MM.1S (cell line): Measurements from ENCODE around the gene DNM1L.

Experiments used
- DNase-seq: peaks from one replicate; pipeline ENCODE4 v3.0.0-alpha.2; 2015
- H2AFZ ChIP-seq: fragments of 300-600 bp; sonication (generic); 2 replicates; pipeline ENCODE4 v1.6.0; 2016; ENCODE audit warnings: antibody characterized with exemption, low read length
- H3F3A ChIP-seq: fragments of 300-600 bp; sonication (generic); 2 replicates; pipeline ENCODE4 v1.6.1; 2016; ENCODE audit warnings: mild to moderate bottlenecking, antibody characterized with exemption, low read length, moderate library complexity, mixed read lengths; ENCODE audit not compliant: insufficient read depth
- H3K27ac ChIP-seq: fragments of 300-600 bp; sonication (generic); 2 replicates; pipeline ENCODE4 v1.5.1; 2016; ENCODE audit warnings: mild to moderate bottlenecking, low read length
- H3K27me3 ChIP-seq: fragments of 300-600 bp; sonication (generic); replicated peaks from 2 replicates; pipeline ENCODE4 v1.6.0; 2016; ENCODE audit warnings: low read length; ENCODE audit not compliant: insufficient read depth
- H3K36me3 ChIP-seq: fragments of 300-600 bp; sonication (generic); replicated peaks from 2 replicates; pipeline ENCODE4 v1.6.1; 2016; ENCODE audit warnings: mild to moderate bottlenecking, low read length, mixed read lengths; ENCODE audit not compliant: insufficient read depth
- H3K4me1 ChIP-seq: fragments of 300-600 bp; sonication (generic); 2 replicates; pipeline ENCODE4 v1.6.1; 2016; ENCODE audit warnings: low read length, mixed read lengths
- H3K4me2 ChIP-seq: fragments of 300-600 bp; sonication (generic); 2 replicates; pipeline ENCODE4 v1.6.0; 2016; ENCODE audit warnings: low read depth, low read length
- H3K4me3 ChIP-seq: fragments of 300-600 bp; sonication (generic); 2 replicates; pipeline ENCODE4 v1.5.1; 2016; ENCODE audit warnings: low read length, mixed read lengths
- H3K79me2 ChIP-seq: fragments of 300-600 bp; sonication (generic); 2 replicates; pipeline ENCODE4 v1.6.1; 2016; ENCODE audit warnings: mixed run types, low read length, mixed read lengths
- H3K9ac ChIP-seq: fragments of 300-600 bp; sonication (generic); 2 replicates; pipeline ENCODE4 v1.6.1; 2016; ENCODE audit warnings: low read length, mixed read lengths
- H3K9me2 ChIP-seq: fragments of 300-600 bp; sonication (generic); replicated peaks from 2 replicates; pipeline ENCODE4 v1.6.1; 2016; ENCODE audit warnings: mild to moderate bottlenecking, low read length, mixed read lengths; ENCODE audit not compliant: insufficient read depth
- H3K9me3 ChIP-seq: fragments of 300-600 bp; sonication (generic); replicated peaks from 2 replicates; pipeline ENCODE4 v1.6.1; 2016; ENCODE audit warnings: mild to moderate bottlenecking, low read length, mixed read lengths; ENCODE audit not compliant: insufficient read depth
- H4K20me1 ChIP-seq: fragments of 300-600 bp; sonication (generic); 2 replicates; pipeline ENCODE4 v1.6.1; 2016; ENCODE audit warnings: mild to moderate bottlenecking, low read length, moderate library complexity, mixed read lengths; ENCODE audit not compliant: insufficient read depth
- EZH2 ChIP-seq: fragments of 300-600 bp; sonication (generic); optimal IDR thresholded peaks from 2 replicates; pipeline ENCODE3; 2017; ENCODE audit warnings: low read depth, mild to moderate bottlenecking, antibody characterized with exemption, low read length, mixed read lengths
- EZH2phosphoT487 ChIP-seq: fragments of 300-600 bp; sonication (generic); IDR thresholded peaks from 2 replicates; pipeline ENCODE4 v1.6.1; 2018; ENCODE audit warnings: antibody characterized with exemption, low read length
- TF ChIP-seq, protein P1 (sequence below): fragments of 300-600 bp; sonication (generic); IDR thresholded peaks from 2 replicates; pipeline ENCODE4 v1.5.1; 2016; ENCODE audit warnings: antibody characterized with exemption, low read length, mixed read lengths

The DNM1L gene

DNA sequence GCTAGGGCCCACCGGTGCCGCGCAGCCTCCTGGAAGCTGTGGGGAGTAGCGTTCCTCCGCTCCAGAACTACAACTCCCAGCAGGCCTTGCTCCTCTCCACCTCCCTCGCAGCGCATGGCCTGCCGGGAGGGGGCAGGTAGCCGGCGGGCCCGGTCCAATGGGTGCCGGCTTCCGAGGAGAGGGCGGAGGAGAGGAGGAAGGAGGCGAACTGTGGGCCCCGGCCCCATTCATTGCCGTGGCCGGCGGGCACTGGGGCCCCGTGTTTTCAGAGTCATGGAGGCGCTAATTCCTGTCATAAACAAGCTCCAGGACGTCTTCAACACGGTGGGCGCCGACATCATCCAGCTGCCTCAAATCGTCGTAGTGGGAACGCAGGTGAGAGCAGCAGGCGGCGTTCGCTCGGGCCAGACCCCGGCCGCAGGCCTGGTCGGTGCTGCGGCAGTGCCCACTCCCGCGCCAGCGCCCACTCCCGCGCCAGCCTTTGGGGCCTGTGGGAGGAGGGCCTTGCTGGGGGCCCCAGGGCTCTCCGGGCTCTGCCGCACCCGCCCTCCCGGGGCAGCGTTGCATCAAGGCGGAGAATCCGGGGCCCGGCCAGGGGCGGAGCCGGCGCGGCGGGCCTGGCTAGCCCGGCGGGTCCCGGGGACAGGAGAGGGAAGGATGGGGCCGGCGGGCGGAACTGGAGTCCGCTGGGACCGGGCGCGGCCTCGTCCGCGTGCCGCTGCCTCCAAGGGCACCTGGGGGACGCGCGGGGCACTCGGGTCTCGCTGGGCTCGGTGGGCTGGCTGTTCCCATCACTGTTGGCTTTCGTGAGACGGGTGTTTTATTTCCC is at the start of gene DNM1L:
TSS of gene DNM1L (plus strand) at position 211 of the 829 bp plus-strand sequence. CDS start at position 274, 63 bp downstream.
- Histone ChIP-seq H3K27me3 (no peaks in the 10 kb centered on the region), H3K9ac (peak within 1 kb of the TSS; percentile 86), H3K4me2 (peak within 1 kb of the TSS; percentile 92), H3F3A (peaks cover 6% of the 10 kb centered on the region; the same call in 1 of the 2 replicates), H3K36me3 (peaks cover 5% of the 10 kb centered on the region; the same call in 1 of the 2 replicates), H3K9me2 (no peaks in the 10 kb centered on the region), H3K4me1 (peaks cover 7% of the 10 kb centered on the region), H4K20me1 (no peaks in the 10 kb centered on the region), H3K79me2 (peaks cover 47% of the 10 kb centered on the region), H3K9me3 (no peaks in the 10 kb centered on the region), H2AFZ (peak within 1 kb of the TSS; percentile 78), H3K27ac (peak within 1 kb of the TSS; percentile 79), H3K4me3 (peak within 1 kb of the TSS; percentile 90)
- TF ChIP-seq EZH2phosphoT487 (no peak), EZH2 (no peak)
- DNase-seq: peak; percentile 94

DNA sequence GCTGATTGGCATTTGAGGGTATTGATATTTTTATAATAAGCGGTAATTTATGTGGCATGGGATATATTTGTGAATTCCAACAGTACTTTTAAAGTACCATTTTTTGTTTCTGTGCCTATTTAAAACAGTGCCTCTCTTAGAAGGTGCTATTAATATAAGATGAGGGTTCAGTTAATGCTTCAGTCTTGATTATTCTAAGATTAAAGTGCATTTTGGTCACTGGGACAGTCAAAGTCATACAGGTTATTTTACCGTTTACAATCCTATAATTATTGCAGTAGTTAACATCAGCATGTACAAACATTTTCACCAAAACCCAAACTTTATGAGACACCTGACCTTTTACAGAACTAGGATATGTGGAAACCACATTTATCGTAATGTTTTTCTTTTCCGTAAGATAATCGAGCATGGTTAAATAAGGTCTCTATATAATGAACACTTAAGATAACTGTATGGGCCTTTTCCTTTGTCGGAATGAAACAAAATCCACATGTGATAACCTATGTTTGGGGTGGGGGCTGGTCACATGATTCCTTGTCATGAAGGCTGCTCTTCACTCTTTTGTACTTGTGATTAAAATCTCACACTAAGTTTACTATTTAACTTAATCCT is 37.7 kb upstream of the DNM1L start:
- TF ChIP-seq, protein P1, sequence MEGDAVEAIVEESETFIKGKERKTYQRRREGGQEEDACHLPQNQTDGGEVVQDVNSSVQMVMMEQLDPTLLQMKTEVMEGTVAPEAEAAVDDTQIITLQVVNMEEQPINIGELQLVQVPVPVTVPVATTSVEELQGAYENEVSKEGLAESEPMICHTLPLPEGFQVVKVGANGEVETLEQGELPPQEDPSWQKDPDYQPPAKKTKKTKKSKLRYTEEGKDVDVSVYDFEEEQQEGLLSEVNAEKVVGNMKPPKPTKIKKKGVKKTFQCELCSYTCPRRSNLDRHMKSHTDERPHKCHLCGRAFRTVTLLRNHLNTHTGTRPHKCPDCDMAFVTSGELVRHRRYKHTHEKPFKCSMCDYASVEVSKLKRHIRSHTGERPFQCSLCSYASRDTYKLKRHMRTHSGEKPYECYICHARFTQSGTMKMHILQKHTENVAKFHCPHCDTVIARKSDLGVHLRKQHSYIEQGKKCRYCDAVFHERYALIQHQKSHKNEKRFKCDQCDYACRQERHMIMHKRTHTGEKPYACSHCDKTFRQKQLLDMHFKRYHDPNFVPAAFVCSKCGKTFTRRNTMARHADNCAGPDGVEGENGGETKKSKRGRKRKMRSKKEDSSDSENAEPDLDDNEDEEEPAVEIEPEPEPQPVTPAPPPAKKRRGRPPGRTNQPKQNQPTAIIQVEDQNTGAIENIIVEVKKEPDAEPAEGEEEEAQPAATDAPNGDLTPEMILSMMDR: no peak
- TF ChIP-seq EZH2phosphoT487 (no peak), EZH2 (no peak)
- no peaks in the 10 kb centered on the region for H3K79me2 ChIP-seq
- no peaks in the 10 kb centered on the region for H3K9me3 ChIP-seq
- no peaks in the 10 kb centered on the region for H3K27me3 ChIP-seq
- no peak overlapping the region for H3K4me2 ChIP-seq
- no peak for DNase-seq
- H3K4me1 ChIP-seq: 0 out of 2 replicates have a peak, but pooled peaks cover 3% of the 10 kb centered on the region
- H2AFZ ChIP-seq: no peak overlapping the region
- H3K27ac ChIP-seq: no peak overlapping the region
- H3K36me3 ChIP-seq: peaks cover 12% of the 10 kb centered on the region
- no peaks in the 10 kb centered on the region for H4K20me1 ChIP-seq
- H3K9me2 ChIP-seq: no peaks in the 10 kb centered on the region
- H3K4me3 ChIP-seq: no peak overlapping the region
- H3K9ac ChIP-seq: no peak overlapping the region
- H3F3A ChIP-seq: no peaks in the 10 kb centered on the region

DNA sequence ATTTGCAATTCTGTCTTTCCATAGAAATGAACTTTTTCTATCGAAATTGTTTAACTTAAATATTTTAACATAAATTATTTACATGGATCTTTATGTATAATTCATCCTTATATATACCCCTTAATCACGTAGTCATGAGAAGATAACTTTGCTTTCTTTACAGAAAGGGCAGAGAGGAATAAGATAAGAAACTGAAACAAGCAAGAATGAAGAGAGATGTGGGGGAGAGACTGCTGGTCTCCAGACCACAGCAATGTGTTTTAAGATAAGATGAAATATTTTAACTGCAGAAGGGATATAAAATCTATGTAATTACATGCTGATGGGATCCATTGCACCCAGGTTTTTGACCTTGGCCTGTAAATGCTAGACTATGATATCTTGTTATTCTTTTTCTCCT is 34.7 kb upstream of the DNM1L start:
- no peak overlapping the region for H3K9ac ChIP-seq
- no peaks in the 10 kb centered on the region for H3K9me2 ChIP-seq
- H3K36me3 ChIP-seq: peaks cover 10% of the 10 kb centered on the region; the same call in 1 of the 2 replicates
- TF ChIP-seq, protein P1: no peak
- no peak for TF ChIP-seq EZH2
- no peak for TF ChIP-seq EZH2phosphoT487
- H2AFZ ChIP-seq: no peak overlapping the region
- H3K4me1 ChIP-seq: 0 out of 2 replicates have a peak, but pooled peaks cover 3% of the 10 kb centered on the region
- no peaks in the 10 kb centered on the region for H3K9me3 ChIP-seq
- H3F3A ChIP-seq: no peaks in the 10 kb centered on the region
- no peak overlapping the region for H3K27ac ChIP-seq
- no peak overlapping the region for H3K4me2 ChIP-seq
- H3K4me3 ChIP-seq: no peak overlapping the region
- no peaks in the 10 kb centered on the region for H4K20me1 ChIP-seq
- H3K27me3 ChIP-seq: no peaks in the 10 kb centered on the region
- no peak for DNase-seq
- no peaks in the 10 kb centered on the region for H3K79me2 ChIP-seq
